ENCODE data around the gene IRF3.
A peak's percentile ranks its signal among the peaks of the same experiment; 100 is the strongest.

The IRF3 gene, protein sequence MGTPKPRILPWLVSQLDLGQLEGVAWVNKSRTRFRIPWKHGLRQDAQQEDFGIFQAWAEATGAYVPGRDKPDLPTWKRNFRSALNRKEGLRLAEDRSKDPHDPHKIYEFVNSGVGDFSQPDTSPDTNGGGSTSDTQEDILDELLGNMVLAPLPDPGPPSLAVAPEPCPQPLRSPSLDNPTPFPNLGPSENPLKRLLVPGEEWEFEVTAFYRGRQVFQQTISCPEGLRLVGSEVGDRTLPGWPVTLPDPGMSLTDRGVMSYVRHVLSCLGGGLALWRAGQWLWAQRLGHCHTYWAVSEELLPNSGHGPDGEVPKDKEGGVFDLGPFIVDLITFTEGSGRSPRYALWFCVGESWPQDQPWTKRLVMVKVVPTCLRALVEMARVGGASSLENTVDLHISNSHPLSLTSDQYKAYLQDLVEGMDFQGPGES

DNA sequence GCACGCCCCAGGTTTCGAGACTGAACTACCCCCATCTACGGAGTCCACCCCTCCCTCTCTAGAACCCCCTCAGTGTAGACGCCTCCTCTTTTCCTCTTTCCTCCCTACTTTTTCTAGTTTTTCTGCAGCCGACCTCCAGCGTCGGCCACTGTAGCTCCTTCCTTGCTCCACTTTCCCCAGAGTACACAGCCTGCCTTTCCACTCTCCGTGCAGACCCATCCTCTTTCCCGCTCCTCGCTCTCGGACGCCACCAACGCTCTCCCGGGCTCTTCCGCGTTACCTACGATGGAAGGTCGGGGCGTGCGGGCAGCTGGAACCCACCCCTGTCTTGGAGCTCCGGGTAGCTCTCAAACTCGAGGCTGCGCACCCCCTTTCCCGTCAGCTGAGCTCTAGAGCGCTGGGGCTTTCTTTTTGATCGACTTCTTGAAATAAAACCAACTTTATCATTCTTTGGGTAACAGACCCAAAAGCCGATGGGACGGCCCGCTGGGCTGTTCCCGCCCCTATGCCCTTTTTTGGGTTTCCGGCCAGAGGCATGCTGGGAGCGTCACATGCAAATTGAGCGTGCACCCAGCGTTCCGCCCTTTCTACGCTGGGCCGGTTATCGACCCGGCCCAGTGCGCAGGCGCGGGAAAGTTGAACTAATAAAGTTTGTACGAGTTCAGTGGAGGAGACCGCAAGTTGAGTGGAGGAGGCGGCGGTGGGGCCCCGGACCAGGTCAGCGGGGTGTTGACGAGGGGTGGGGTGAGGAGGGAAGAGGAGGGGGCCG is at the start of gene IRF3, which contains the start of gene BCL2L12:
Gene IRF3 (minus strand): TSS at position 507 of the 769 bp plus-strand sequence. CDS start 1,019 bp downstream, outside the sequence.
Gene BCL2L12 (plus strand): TSS at position 583 of the 769 bp plus-strand sequence. CDS start 760 bp downstream, outside the sequence.
- DNase-seq: peak; percentile 99

DNA sequence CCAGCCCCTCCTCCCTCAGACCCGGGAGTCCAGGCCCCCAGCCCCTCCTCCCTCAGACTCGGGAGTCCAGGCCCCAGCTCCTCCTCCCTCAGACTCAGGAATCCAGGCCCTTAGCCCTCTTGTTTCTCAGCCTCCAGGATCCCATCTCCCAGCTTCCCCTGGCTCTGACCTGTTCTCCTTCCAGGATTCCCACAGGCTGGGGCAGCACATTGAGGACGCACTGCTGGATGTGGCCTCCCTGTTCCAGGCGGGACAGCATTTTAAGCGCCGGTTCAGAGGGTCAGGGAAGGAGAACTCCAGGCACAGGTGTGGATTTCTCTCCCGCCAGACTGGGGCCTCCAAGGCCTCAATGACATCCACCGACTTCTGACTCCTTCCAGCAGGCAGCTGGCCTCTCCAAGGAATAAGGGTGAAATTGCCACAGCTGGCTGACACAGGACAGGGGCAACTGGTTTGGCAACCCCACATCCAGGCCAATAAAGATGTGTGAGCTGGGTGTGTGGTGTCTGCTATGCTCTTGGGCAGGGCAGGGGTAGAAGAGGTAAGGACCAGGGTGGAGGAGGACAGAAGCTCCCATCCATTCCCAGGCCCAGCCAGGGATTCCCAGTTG is 47.7 kb upstream of the IRF3 start:
- DNase-seq: no peak

DNA sequence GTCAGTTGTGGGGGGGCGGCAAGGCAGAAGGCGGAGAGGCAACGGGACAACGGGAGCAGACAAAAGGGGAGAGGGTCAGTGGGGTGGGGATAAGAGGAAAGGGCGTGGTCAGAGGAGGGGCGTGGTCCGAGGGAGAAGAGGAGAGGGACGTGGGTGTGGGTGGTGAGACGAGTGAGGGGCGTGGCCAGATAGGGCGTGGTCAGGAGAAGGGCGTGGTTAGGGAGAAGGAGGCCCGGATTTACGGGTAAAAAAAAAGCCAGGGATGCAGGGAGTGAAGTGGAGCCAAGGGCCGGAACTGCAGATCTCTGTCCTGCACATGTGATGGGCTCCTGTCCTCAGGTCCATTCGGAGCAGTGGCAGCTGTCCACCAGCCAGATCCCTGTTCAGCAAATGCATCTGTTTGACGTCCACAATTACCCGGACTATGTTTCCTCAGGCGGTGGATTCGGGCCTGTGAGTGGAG is 46.8 kb upstream of the IRF3 start:
- DNase-seq: no peak

DNA sequence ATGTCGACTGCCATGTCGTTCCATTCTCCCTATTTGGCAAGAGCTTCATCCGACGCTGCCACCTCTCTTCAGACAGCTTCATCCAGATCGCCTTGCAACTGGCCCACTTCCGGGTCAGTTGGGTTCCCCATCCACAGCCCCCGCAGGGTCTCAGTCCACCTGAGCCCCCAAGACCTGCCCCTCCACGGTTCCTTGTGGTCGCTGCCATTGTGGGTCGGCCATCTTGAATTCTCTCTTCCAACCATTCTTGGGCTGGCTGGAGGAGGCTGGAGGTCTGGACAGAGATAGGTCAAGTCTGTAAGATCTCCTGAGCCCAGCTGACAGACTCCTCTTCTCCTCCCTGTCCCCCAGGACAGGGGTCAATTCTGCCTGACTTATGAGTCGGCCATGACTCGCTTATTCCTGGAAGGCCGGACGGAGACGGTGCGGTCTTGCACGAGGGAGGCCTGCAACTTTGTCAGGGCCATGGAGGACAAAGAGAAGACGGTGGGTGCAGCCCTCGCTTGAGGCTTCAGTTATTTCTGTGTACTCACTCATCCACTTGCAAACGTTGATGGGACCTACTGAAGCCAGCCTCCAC is 44.8 kb upstream of the IRF3 start:
- DNase-seq: no peak

DNA sequence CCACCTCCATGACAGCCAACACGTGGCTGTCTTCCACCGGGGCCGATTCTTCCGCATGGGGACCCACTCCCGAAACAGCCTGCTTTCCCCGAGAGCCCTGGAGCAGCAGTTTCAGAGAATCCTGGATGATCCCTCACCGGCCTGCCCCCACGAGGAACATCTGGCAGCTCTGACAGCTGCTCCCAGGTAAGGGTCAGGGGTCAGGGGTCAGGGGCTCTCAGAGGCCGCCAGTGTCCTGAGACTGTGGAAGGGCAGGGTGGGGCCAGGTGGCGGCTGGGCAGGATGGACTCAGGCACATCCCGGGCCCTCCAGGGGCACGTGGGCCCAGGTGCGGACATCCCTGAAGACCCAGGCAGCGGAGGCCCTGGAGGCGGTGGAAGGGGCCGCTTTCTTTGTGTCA is 40.3 kb upstream of the IRF3 start:
- no peak for DNase-seq

DNA sequence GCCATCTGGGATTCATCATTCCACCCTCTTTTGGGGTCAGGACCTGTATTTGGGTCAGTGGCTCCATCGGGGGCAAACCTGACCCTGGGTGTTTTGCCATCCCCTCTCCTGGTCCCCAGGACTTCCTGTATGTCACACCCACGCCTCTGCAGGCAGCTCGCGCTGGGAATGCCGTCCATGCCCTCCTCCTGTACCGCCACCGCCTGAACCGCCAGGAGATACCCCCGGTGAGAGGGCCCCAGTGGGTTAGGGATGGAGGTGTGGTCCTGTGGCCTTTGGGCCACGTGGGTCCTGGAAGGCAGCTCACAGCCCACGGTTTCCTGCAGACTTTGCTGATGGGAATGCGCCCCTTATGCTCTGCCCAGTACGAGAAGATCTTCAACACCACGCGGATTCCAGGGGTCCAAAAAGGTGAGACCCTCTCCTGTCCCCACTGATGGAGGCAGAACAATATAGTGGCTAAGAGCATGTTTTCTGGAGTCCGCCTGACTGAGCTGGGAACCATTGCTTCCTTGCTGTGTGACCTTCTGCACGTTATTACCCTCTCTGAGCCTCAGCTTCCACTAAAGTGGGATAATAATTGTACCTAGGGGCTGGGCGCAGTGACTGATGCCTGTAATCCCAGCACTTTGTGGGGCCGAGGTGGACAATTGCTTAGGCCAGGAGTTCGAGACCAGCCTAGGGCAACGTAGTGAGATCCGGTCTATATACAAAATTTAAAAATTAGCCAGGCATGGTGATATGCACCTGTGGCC is 39.4 kb upstream of the IRF3 start:
- DNase-seq: no peak

DNA sequence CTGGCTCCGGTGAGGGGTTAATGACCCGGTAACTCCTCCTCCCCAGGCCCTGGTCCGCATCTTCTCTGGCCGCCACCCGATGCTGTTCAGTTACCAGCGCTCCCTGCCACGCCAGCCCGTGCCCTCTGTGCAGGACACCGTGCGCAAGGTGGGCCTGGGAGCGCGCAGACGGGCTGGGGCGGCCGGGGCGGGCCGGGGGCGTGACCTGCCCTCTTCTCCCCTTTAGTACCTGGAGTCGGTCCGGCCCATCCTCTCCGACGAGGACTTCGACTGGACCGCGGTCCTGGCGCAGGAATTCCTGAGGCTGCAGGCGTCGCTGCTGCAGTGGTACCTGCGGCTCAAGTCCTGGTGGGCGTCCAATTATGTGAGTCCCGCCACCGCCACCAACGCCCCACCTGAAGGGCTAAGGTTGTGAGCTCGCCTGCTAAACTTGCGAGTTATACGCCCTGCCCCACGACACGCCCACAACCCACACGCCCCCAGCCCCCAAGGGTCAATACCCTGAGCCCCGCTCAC is 35.7 kb upstream of the IRF3 start:
- DNase-seq: no peak

DNA sequence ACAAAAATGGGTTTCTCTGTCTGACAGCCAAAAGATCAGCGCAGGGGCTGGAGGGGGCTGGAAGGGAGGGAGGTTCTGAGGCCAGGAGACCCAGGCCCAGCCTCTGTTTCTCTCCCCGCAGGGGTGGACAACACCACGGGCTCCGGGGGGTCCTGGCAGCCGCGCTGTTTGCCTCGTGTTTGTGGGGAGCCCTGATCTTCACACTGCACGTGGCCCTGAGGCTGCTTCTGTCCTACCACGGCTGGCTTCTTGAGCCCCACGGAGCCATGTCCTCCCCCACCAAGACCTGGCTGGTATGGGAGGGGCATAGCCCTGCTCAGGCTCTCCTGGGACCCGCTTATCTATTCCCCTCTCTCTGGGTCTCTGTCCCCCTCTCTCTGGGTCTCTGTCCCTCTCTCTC is 34.9 kb upstream of the IRF3 start:
- no peak for DNase-seq

DNA sequence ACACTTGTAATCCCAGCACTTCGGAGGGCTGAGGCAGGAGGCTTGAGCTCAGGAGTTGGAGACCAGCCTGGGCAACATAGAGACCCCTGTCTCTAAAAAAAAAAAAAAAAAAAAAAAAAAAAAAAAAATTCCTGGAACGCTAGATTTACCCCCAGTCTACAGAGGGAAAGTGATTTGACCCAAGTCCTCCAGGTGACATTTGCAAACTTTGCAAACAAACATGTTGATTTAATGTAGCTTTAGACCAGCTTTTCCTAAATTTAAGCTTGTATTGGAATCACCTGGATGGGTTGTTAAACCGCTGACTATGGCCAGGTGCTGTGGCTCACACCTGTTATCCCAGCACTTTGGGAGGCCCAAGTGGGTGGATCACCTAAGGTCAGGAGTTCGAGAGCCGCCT is 33.7 kb upstream of the IRF3 start:
- DNase-seq: no peak

DNA sequence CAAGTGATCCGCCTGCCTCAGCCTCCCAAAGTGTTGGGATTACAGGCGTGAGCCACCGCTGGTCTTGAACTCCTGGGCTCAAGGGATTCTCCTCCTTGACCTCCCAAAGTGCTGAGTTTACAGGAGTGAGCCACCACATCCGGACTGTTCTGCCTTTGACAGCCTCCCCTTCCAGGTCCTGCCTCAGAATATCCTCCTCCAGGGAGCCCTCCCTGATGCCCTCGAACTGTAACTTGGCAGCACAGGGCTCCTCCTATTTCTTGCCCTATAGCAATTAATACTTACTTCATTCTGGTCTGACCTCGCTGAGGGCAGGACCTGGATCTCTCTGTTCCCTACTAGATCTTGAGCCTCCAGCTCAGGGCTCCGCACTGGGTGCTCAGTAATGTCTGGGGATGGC is 31.2 kb upstream of the IRF3 start:
- no peak for DNase-seq

DNA sequence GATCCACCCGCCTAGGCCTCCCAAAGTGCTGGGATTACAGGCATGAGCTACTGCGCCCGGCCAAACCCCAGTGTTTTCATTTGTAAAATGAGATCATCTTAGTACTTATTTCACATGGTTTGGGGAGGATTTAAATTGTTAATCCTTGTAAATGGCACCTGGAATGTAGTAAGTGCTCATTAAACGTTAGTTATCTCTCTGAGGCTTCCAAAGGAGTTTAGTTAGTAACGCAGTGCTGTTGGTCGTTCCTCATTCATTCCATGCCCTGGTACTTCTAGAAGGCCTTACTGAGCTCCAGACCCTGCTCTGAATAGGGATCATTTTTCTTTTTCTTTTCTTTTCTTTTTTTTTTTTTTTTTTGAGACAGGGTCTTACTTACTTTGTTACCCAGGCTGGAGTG is 30.5 kb upstream of the IRF3 start:
- no peak for DNase-seq

DNA sequence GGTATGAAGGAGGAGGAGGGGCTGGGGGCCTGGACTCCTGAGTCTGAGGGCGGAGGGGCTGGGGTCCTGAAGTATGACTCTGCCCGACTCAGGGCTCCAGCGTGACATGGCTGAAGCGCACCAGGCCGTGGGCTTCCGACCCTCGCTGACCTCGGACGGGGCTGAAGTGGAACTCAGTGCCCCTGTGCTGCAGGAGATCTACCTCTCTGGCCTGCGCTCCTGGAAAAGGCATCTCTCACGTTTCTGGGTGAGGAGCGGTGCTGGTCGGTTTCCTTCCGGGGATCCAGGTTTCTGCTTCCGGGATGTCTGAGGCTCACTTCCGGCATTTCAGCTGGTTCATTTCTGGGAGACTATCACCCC is 26.5 kb upstream of the IRF3 start:
- DNase-seq: no peak

DNA sequence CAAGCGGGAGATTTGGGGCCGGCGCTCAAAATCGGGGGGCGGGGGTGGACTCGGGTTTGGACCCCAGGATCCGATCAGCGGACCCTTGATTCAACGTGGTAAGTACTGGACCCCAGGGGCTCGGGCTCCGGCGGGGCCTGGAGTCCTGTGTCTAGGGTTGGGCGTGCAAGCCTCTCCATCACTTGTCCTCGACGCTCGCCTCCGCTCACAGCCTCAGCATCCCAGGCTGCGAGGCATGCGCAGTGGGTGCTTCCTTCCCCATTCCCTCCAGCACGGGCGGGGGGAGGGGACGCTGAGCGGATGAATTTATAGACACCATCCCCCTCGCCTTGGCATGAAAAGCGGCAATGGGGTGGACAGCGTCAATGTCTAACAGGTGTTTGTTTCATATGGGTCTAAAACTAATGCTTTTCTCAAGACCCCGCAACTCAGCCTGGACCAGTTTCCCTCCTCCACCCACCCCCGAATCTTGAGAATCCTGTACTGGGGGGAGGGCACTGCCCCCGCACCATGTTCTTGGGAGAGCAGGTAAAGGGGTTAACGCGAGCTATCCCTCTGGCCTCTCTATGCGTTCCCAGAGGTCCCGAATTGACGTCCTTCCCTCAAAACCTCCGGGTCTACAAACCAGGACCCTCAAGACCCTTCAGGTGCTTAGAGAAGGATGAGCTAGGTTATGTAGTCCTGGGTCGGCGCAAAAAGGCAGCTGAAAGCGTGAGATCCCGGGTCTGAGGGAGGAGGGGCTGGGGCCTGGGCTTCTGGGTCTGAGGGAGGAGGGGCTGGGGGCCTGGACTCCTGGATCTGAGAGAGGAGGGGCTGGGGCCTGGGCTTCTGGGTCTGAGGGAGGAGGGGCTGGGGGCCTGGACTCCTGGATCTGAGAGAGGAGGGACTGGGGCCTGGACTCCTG is 25.8 kb upstream of the IRF3 start:
- peak; percentile 32 for DNase-seq

DNA sequence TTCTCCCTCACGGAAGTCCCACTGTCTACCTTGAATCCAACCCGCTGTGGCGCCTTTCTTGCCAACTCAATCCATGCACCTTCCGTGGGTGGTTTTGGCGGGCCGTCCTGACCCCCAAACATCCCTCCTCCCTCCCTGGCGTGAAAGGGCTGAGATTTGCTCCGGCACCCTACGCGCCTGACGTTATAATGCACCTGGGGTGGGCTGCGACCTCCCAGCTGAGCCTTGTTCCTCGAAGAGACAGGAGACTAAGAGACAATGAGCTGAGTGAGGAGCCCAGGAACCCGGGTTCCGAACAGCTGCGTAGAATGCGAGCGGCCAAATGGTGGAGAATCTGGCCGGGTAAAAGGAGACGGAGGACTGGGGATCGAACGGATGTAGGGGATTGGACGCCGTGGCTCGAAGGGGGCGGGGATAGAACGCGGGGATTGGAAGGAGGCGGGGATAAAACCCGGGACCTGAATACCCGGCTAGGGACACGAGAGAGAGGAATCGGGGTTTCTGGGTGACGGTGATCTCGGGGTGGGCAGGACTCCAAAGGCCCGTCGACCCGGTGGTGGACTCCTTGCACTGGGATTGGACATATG is 25.1 kb upstream of the IRF3 start, which contains the start of gene CPT1C:
Gene CPT1C (plus strand): TSS at position 461 of the 587 bp plus-strand sequence. CDS start 1,137 bp downstream, outside the sequence.
- DNase-seq: peak; percentile 68

DNA sequence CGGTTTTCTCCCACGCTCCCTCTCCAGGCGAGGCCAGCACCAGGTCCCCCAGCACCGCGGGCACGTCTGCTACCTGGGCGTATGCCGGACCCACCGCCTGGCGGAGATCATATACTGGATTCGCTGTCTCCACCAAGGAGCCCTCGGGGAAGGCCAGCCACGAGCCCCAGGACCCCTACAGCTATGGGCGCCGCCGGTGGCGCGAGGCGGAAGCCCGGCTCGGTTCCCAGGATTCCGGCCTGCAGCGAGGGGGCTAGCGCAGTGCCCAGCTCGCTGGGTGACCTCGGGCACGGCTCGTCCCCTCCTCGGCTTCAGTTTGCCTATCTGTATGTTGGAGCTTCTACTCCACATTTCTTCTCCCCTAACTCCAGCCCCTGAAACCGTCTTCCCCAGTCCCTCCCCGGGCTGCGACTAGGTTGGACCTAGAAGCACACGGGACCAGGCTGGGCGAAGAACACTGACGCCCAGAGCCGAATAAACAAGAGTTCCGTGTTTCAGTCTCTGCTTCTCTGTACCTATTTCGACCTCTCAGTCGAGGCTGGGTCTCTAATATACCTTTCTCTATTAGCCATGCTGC is 24.5 kb upstream of the IRF3 start:
- no peak for DNase-seq

DNA sequence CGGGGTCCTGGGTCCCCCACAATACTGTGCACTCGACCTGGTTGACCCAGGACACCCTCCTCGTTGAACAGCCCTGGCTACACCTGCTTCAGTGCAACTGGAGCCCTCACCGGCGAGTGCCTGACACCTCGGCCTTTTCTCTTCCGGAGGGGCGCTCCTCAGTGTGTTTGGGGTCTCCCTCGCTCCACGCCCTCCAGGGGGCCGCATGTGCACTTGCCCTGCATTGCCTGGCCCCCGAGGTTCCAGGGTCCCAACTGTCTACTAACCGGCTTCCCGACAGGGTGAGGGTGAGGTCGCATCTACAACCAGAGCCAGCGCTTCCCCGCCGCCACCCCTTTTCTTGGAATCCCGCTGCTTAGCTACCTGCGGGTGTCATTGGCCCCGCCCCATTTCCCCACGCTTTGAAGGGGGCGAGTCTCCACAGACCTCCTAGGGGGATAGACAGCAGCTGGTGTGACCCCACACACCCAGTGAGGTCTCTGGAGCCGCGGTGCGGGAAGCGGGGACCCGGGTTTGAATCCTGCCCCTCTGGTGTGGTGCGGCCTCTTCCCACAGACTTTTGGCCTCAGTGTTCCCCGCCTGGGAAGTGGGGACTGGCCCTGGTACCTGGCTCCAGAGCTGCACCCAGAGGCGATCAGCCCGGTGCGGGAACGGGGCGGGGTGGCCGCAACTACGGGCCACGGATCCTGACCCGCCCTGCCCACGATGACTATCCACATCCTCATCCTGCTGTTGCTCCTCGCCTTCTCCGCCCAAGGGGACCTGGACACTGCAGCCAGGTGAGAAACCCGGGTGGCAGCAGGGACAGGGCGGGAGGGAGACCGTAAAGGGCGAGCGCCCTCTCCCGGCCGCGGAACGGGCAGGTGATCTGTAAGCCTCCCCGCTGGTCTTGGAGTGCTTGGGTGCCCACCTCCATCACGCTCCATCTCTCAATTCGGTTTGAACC is 23.7 kb upstream of the IRF3 start, which contains the start of gene ADM5:
Gene ADM5 (plus strand): TSS at position 462 of the 946 bp plus-strand sequence. CDS start 244 bp downstream, at position 706.
- DNase-seq: peak; percentile 38

DNA sequence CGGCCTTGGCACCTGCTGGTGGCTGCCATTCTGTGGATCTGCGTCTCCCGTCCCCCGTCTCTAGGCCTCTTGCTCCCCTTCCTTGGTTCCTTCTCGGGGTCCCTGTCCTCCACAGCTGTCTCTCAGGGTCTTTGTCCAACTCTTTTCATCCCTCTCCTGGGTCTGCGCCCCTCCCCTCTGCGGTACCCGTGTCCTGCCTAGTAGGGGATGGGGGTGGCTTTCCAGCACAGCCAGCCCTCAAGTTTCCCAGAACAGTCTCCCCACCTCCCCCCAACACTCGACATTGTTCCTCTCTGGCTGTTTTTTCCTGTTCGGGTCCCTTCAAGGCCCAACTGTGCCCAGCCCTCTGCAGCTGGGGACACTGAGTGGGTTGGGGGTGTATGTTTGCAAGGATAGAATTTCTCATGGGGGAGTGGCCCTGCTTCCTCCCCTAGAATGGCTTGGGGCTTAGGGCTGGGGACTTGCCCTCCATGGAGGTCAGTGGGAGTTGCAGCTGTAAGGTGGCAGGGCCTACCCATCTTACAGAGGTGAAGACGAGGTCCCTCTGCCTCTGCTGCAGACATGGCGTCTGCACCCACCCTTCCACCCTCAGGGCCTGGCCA is 23.0 kb upstream of the IRF3 start:
- DNase-seq: no peak

Measured in CD4-positive, alpha-beta T cell treated with Interleukin-21 for 1 hour (primary cell).